Stimulated activated CD4-positive, alpha-beta T cell treated with anti-CD3 and anti-CD28 coated beads, Interleukin-1b, Interleukin-23, amount 100 ng/mL, for 48 hours (primary cell): ENCODE results near the gene LTBP1.

Source experiments
- DNase-seq: peaks from one replicate; pipeline ENCODE4 v3.0.0-alpha.2; 2020

Gene LTBP1

GRCh38 chr2:33084433-33084832 is 137.7 kb downstream of the LTBP1 start:
- DNase-seq: no peak

DNA sequence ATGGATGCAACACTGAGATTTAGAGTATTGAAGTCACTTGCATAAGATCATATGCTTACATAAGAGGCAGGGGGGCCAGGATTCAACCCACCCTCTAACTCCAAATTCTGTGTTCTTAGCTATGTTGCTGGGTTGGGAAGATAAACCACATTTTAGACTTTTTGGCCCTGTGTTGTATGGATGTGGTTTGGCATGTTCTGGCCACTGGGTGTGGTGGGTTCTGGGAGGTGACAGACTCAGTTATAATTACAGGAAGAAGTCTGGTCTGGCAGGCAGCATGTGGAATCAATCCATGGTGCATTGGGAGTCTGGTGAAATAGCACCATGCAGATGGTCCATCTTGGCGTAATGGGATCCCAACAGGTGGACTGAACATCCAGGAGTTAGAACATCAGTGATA is 138.9 kb downstream of the LTBP1 start:
- DNase-seq: no peak

- no peak for DNase-seq
Observed at GRCh38 chr2:33086400-33087015, 139.8 kb downstream of the LTBP1 start.

DNA sequence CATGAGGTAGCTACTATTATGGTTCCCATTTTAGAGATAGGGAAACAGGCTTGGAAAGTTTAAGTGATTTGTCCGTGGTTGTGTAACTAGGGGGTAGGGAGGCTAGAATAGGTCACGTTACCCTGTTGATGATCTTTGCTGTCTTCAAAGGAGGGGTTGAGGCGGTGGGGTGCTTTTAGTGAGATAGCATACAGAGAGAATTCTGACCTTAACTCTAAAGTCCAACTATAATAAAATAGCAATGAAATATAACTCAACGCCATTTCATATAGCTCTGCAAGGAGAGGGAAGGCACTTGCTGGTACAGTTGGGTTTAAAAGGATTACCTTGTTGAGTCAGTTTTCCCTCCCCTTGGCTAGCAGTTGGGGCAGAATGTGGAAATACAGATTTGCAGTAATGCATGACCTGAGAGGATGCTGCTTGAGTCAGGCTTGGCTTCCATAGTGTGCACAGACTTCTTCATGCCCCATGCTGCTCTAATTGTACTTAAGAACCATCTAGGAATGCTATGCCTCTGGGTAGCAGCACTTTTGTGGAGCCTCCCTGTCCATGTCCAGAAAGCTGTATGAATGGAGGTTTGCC is 143.9 kb downstream of the LTBP1 start:
- no peak for DNase-seq

DNA sequence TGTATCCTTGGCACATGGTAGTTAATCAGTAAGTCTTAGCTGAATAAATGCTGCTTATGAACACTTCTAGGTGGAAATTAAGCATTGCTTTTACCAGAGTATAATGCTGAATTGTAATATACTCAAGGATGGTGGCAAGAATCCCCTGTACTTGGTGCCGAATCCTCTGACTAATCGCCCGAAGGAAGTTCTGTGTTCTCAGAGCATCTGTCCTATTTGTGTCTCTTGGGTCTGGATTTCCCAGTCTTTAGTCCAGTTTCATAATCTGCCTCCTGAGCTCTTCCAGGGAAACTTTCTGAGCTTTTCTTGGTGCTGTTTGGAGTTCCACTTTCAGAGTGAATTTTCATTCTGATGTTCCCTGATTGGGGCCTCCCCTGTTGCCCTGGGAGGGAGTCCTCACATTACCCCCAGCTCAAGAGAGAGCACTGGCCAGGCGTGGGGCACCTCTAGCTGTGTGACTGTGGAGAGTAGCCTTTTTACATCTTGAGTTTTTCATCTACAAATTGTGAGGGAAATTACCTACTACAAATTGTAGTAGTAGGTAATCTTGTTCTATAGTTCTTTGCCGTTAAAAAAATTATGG is 144.9 kb downstream of the LTBP1 start:
- no peak for DNase-seq

GRCh38 chr2:33093283-33093993 is 146.7 kb downstream of the LTBP1 start:
- DNase-seq: no peak

- no peak for DNase-seq
Observed at GRCh38 chr2:33094303-33094702, 147.6 kb downstream of the LTBP1 start.

DNA sequence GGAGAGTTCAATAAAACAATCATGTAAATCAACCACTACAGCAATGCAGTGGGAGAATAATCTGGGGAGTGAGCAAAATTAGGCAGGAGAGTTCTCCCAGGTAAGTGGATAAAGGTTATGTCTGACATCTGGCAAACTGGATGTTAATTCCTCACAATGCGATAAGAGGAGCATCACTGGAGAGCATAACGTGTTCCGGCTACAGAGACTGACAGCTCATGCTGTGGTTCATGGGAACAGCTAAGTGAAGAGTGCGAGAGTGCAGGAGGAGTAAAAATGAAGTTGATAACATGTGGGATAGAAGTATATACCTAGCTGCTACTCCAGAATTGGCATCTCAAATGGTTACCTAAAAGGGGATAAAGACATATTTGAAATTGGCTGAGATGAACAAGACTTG is 153.2 kb downstream of the LTBP1 start:
- no peak for DNase-seq

DNA sequence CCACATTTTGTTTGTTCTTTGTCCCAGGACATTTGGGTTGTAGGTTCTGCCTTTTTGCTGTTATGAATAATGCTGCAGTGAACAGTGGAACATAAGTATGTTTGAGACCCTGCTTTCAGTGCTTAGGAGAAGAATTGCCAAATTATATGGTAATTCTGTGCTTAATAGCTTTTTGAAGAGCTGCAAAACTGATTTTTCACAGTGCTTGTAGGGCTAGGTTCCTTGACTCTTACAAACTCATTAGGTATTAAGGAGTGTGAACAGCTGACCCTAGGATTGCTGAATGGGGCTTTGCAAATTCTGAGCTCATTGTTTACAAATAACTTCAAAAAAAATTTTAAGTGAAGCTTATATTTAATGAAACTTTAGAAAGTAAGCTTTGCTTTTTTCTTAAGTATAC is 154.2 kb downstream of the LTBP1 start:
- DNase-seq: no peak

- DNase-seq: no peak
Observed at GRCh38 chr2:33104052-33104623, 157.4 kb downstream of the LTBP1 start.

DNA sequence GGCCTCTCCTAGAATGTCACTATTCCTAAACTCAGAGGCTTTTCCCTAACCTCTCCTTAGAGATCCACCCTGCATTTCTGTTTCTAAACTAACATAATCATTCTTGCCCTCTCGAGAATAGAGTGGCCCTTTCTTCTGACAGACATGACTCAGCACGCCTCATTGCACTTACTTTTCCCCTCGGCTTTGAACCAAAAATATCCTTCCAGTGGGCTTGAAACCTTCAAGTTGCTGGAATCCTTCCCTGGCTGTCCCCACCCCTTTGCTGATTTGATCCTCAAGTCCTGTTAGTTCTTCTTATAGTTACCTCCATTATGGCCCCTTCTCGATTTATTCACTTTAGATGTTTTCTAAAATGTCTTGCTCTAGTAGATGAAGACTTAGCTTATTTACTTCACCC is 158.0 kb downstream of the LTBP1 start:
- no peak for DNase-seq

- DNase-seq: no peak
Observed at GRCh38 chr2:33106115-33106514, 159.4 kb downstream of the LTBP1 start.

GRCh38 chr2:33107690-33108482 is 161.1 kb downstream of the LTBP1 start:
- DNase-seq: no peak

GRCh38 chr2:33108483-33109443 is 162.0 kb downstream of the LTBP1 start:
- no peak for DNase-seq

GRCh38 chr2:33110461-33110860 is 163.7 kb downstream of the LTBP1 start:
- no peak for DNase-seq

DNA sequence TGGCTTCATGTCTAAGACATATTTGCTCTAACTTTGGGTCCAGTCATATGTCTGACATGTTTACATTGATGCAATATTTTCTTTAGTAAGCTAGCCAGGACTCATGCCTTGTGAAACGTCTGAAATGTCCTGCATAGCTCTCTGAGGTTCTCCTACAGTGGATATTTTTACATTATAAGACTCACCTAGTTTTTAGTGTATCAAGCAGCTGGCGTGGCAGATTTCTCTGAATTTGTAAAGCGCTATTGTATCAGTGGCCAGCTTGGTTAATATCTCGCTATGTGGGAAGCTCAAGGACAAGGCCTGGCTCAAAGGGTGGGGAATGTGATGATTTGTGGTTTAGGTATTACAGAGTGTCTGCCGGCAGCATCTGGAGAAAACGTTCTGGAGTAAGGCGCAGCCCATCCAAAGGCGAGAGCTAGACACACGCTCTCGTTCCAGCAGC is 164.3 kb downstream of the LTBP1 start:
- DNase-seq: no peak

- DNase-seq: no peak
Observed at GRCh38 chr2:33115196-33115595, 168.4 kb downstream of the LTBP1 start.

- DNase-seq: no peak
Observed at GRCh38 chr2:33115728-33116127, 169.0 kb downstream of the LTBP1 start.

GRCh38 chr2:33116799-33117198 is 170.0 kb downstream of the LTBP1 start:
- DNase-seq: no peak

GRCh38 chr2:33118651-33119050 is 171.9 kb downstream of the LTBP1 start:
- DNase-seq: no peak

GRCh38 chr2:33121416-33121815 is 174.7 kb downstream of the LTBP1 start:
- no peak for DNase-seq

- no peak for DNase-seq
Observed at GRCh38 chr2:33121925-33122324, 175.2 kb downstream of the LTBP1 start.
